ENCODE measurements around the gene MAB21L3. TPM values are rescaled to one million over a fixed set of nuclear protein-coding genes. Genes with fewer than 3 reads are reported as not detected.

MAB21L3 gene
- total RNA-seq, result under 1 TPM in 2 of 9 donors, not detected in 7; 0.08 to 0.15 TPM
- under 1 TPM in 1 of 2 donors, not detected in 1; 0.04 TPM for polyA plus RNA-seq
- long read RNA-seq, donor 1, result 0 reads
- long read RNA-seq, donor 2, result 0 reads
- long read RNA-seq, donor 3, result 0 reads

DNA sequence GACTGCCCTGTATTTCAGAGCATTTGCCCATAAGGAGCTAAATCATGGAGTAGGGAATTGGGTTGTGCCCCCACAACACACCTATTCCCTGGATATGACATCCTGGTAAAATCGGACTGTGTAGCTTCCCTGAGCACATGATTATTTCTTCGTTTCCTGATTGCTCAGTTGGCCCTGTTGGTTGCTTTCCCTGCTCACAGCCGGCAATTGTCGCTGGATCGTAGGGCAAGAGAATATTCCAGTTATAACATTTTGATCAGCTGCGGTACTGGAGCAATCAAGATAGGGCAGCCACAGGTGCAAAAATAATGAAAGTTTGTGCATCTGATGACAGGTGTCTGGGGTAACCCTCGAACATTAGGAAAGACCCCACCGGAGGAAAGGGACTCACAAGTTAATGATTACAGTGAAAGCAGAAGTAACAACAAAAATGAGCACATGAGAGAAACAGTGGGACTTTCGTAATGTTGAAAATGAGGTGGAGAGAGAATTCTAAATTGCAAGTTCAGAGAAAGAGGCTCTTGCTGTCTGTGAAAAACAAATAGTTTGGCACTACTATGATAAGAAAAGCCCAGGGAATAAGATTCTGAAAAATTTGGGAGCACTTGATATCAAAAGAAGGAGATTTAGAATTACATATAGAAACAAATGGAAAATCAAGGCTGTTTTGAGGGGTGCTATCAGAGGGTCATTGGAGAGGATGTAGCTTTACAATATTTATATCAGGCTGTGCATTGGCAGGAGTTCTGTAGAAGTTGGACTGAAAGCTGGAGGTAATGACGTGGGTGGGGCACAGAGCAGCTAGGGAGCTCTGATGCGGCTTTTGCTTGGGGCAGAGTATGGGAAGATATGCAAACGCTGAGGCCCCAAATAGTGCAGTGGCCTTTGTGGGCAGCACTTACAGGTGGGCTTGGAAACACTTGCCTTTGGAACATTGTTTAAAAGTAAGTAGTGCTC lies at the start of gene MAB21L3:
Gene MAB21L3, plus strand, starts transcription at position 833 of the 957 bp plus-strand sequence. CDS start 1,217 bp downstream, outside the sequence.
- Histone ChIP-seq H3K4me1 (peaks cover 0 to 4% (median 0%) of the 10 kb centered on the region in 12 donors), H3K27me3 (no peaks in the 10 kb centered on the region), H3K9me3 (no peaks in the 10 kb centered on the region), H3K27ac (no peak within 1 kb of the TSS), H3K4me3 (peak within 1 kb of the TSS in 1 of 12 donors; percentile 8), H3K36me3 (no peaks in the 10 kb centered on the region)
- intact Hi-C loops (cut with DNase I), result no loop called here
- TF ChIP-seq POLR2A (IDR thresholded peaks at IDR 0.05), result no peak
- TF ChIP-seq, protein P1, sequence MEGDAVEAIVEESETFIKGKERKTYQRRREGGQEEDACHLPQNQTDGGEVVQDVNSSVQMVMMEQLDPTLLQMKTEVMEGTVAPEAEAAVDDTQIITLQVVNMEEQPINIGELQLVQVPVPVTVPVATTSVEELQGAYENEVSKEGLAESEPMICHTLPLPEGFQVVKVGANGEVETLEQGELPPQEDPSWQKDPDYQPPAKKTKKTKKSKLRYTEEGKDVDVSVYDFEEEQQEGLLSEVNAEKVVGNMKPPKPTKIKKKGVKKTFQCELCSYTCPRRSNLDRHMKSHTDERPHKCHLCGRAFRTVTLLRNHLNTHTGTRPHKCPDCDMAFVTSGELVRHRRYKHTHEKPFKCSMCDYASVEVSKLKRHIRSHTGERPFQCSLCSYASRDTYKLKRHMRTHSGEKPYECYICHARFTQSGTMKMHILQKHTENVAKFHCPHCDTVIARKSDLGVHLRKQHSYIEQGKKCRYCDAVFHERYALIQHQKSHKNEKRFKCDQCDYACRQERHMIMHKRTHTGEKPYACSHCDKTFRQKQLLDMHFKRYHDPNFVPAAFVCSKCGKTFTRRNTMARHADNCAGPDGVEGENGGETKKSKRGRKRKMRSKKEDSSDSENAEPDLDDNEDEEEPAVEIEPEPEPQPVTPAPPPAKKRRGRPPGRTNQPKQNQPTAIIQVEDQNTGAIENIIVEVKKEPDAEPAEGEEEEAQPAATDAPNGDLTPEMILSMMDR (IDR thresholded peaks at IDR 0.05), result no peak
- ATAC-seq, result peak in 3 of 4 donors; percentile 15 to 55 (median 50)
- WGBS, 4 donors, result 49 to 61% (median 54%) methylated on average over 12 of the region's 12 CpGs
- no peak for DNase-seq

DNA sequence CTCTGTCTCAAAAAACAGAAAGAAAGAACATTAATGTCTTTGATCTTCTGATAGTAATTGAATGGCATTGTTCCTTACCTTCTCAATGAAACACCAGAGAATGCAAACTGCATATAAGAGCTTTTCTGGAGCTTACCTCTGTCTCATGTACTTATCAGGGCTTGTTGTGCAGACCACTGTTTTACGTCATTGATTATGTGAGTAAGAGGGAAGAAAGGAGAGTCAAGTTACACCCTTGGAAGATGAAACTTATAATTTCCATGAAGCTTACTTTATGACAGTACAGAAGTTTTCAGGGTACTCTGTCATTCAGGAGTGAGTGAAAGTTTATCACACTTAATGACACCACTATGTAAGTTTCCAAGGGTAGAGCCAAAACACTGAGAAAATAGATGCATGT lies 49.0 kb upstream of the MAB21L3 start:
- intact Hi-C loops (cut with DNase I), result no loop called here
- WGBS, 4 donors, result 72 to 91% (median 73%) methylated on average over 1 of the region's 1 CpG
- Histone ChIP-seq H3K27me3 (no peaks in the 10 kb centered on the region), H3K4me3 (no peak overlapping the region), H3K9me3 (peaks cover 0 to 19% (median 7%) of the 10 kb centered on the region in 12 donors), H3K36me3 (peaks cover 0 to 35% (median 24%) of the 10 kb centered on the region in 9 donors), H3K27ac (no peak overlapping the region), H3K4me1 (peaks cover 0 to 7% (median 0%) of the 10 kb centered on the region in 12 donors)
- no peak for DNase-seq
- ATAC-seq, result peak in 1 of 4 donors; percentile 38
- TF ChIP-seq, protein P1 (IDR thresholded peaks at IDR 0.05), result no peak
- TF ChIP-seq POLR2A (IDR thresholded peaks at IDR 0.05), result no peak

DNA sequence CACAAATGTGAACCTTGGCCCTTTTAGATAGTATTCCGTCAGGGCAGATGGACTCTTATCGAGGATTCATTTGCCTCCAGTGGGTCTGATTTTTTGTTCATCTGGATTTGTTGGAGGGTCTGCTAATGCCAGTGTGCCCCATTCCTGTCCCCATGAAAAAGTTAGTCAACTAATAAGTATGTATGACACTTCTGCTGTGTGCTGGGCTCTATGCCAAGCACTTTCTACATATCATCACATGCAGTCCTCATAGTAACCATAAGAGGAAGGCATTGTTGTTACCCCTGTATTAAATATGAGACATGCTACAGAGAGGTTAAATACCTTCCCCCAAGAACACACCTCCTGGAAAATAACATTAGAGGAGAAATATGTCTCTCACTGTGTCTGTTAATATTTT lies 46.6 kb upstream of the MAB21L3 start:
- DNase-seq (peak in 1 of 5 donors; percentile 28), ATAC-seq (no peak)
- intact Hi-C loops (cut with DNase I), result no loop called here
- Histone ChIP-seq H3K9me3 (no peaks in the 10 kb centered on the region), H3K36me3 (peaks cover 0 to 44% (median 31%) of the 10 kb centered on the region in 9 donors), H3K4me3 (no peak overlapping the region), H3K27ac (no peak overlapping the region), H3K27me3 (no peaks in the 10 kb centered on the region), H3K4me1 (peaks cover 0 to 11% (median 0%) of the 10 kb centered on the region in 12 donors)
- 69 to 80% (median 71%) methylated on average over 2 of the region's 2 CpGs for WGBS, 4 donors
- TF ChIP-seq POLR2A (IDR thresholded peaks at IDR 0.05), result no peak
- TF ChIP-seq, protein P1 (IDR thresholded peaks at IDR 0.05), result no peak

Measured in heart left ventricle (tissue), 16 donors.